ENCODE data around the gene IGSF21. TPM values are rescaled to one million over a fixed set of nuclear protein-coding genes. Genes with fewer than 3 reads are reported as not detected.

Gene IGSF21
- total RNA-seq, 4 donors from 2014 or later: 0.26 to 2.7 (median 0.88) TPM; not detected in 1

- DNase-seq: no peak
- H3K9me3 ChIP-seq: no peaks in the 10 kb centered on the region
- intact Hi-C loops (cut with DNase I): no loop called here
- no peaks in the 10 kb centered on the region for H3K36me3 ChIP-seq
- 71 to 73% methylated on average over 3 of the region's 3 CpGs for WGBS, 2 donors
- H3K27me3 ChIP-seq: peaks cover 0 to 44% (median 0%) of the 10 kb centered on the region in 4 donors
- no peak overlapping the region for H3K27ac ChIP-seq
- H3K4me1 ChIP-seq: no peaks in the 10 kb centered on the region
- H3K4me3 ChIP-seq: no peak overlapping the region
- TF ChIP-seq POLR2A (IDR thresholded peaks at IDR 0.05): no peak
- TF ChIP-seq, protein P1, sequence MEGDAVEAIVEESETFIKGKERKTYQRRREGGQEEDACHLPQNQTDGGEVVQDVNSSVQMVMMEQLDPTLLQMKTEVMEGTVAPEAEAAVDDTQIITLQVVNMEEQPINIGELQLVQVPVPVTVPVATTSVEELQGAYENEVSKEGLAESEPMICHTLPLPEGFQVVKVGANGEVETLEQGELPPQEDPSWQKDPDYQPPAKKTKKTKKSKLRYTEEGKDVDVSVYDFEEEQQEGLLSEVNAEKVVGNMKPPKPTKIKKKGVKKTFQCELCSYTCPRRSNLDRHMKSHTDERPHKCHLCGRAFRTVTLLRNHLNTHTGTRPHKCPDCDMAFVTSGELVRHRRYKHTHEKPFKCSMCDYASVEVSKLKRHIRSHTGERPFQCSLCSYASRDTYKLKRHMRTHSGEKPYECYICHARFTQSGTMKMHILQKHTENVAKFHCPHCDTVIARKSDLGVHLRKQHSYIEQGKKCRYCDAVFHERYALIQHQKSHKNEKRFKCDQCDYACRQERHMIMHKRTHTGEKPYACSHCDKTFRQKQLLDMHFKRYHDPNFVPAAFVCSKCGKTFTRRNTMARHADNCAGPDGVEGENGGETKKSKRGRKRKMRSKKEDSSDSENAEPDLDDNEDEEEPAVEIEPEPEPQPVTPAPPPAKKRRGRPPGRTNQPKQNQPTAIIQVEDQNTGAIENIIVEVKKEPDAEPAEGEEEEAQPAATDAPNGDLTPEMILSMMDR (IDR thresholded peaks at IDR 0.05): no peak
Observed at GRCh38 chr1:18333220-18333619, 225.6 kb downstream of the IGSF21 start.

DNA sequence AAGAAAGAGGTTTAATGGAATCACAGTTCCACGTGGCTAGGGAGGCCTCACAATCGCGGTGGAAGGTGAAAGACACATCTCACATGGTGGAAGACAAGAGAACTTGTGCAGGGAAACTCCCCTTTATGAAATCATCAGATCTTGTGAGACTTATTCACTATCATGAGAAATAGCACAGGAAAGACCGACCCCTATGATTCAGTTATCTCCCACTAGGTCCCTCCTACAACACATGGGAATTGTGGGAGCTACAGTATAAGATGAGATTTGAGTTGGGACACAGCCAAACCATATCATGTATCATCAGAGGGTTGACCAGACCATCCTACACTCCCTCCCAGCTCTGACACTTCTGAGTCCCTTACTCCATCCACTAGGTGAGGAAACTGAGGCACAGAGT is 229.2 kb downstream of the IGSF21 start:
- Histone ChIP-seq H3K4me3 (no peak overlapping the region), H3K4me1 (no peaks in the 10 kb centered on the region), H3K27ac (no peak overlapping the region), H3K36me3 (no peaks in the 10 kb centered on the region), H3K27me3 (peaks cover 0 to 43% (median 0%) of the 10 kb centered on the region in 4 donors), H3K9me3 (no peaks in the 10 kb centered on the region)
- WGBS, 2 donors: 78 to 81% methylated on average over 3 to 4 of the region's 4 CpGs
- no peak for DNase-seq
- TF ChIP-seq, protein P1 (IDR thresholded peaks at IDR 0.05): no peak
- no peak for TF ChIP-seq POLR2A (IDR thresholded peaks at IDR 0.05)
- intact Hi-C loops (cut with DNase I): no loop called here

- Histone ChIP-seq H3K27me3 (peaks cover 0 to 34% (median 0%) of the 10 kb centered on the region in 4 donors), H3K9me3 (no peaks in the 10 kb centered on the region), H3K27ac (no peak overlapping the region), H3K36me3 (no peaks in the 10 kb centered on the region), H3K4me1 (no peaks in the 10 kb centered on the region), H3K4me3 (no peak overlapping the region)
- TF ChIP-seq POLR2A (IDR thresholded peaks at IDR 0.05): no peak
- TF ChIP-seq, protein P1 (IDR thresholded peaks at IDR 0.05): no peak
- no peak for DNase-seq
- intact Hi-C loops (cut with DNase I): no loop called here
- 60 to 83% methylated on average over 4 to 5 of the region's 9 CpGs for WGBS, 2 donors
Observed at GRCh38 chr1:18337757-18338156, 230.2 kb downstream of the IGSF21 start.

DNA sequence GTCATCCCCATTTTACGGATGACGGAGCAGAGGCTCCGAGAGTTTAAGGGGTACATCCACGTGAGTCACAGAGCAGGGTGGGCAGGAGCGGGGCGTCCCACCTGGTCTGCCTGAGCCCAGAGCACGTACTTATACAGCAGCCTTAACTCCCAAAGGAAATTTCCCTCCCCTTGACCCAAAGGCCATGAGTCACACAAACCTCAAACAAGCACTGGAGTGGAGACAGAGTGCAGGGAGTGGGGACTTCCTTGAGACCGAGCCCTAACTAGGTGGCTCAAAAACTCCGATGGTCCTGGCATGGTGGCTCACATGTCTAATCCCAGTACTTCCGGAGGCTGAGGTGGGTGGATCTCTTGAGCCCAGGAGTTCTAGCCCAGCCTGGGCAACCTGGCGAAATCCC is 231.6 kb downstream of the IGSF21 start:
- TF ChIP-seq POLR2A (IDR thresholded peaks at IDR 0.05): no peak
- TF ChIP-seq, protein P1 (IDR thresholded peaks at IDR 0.05): no peak
- Histone ChIP-seq H3K36me3 (no peaks in the 10 kb centered on the region), H3K27ac (no peak overlapping the region), H3K9me3 (no peaks in the 10 kb centered on the region), H3K4me3 (no peak overlapping the region), H3K4me1 (no peaks in the 10 kb centered on the region), H3K27me3 (peaks cover 0 to 29% (median 0%) of the 10 kb centered on the region in 4 donors)
- WGBS, 2 donors: 55% methylated on average over 6 of the region's 11 CpGs; no CpG with 5 or more reads in 1 of the 2 donors
- no peak for DNase-seq
- intact Hi-C loops (cut with DNase I): no loop called here

- no peak for DNase-seq
- no peaks in the 10 kb centered on the region for H3K4me1 ChIP-seq
- WGBS, 2 donors: 46 to 65% methylated on average over 2 of the region's 2 CpGs
- intact Hi-C loops (cut with DNase I): no loop called here
- peaks cover 0 to 29% (median 0%) of the 10 kb centered on the region in 4 donors for H3K27me3 ChIP-seq
- no peak overlapping the region for H3K27ac ChIP-seq
- TF ChIP-seq, protein P1 (IDR thresholded peaks at IDR 0.05): no peak
- no peak for TF ChIP-seq POLR2A (IDR thresholded peaks at IDR 0.05)
- no peaks in the 10 kb centered on the region for H3K9me3 ChIP-seq
- H3K36me3 ChIP-seq: no peaks in the 10 kb centered on the region
- no peak overlapping the region for H3K4me3 ChIP-seq
Observed at GRCh38 chr1:18340158-18340764, 232.7 kb downstream of the IGSF21 start.
